A549 (cell line): ENCODE measurements around the gene KRT27. TPM values are rescaled to one million over a fixed set of nuclear protein-coding genes. Genes with fewer than 3 reads are reported as not detected.

Source experiments
- ATAC-seq, 2 experiments: fragments of 200-7000 bp in 1 of 2; fragments of >200 bp in 1 of 2; cut with Nextera tagmentation in 1 of 2; cut with Tn5 transposase in 1 of 2; 3 replicates each; pipeline versions ENCODE4 v1.8.0 to v1.9.1; 2018 to 2020; ENCODE audit warnings: mild to moderate bottlenecking in 1 of 2, moderate library complexity in 1 of 2
- CTCF ChIA-PET: fragments of 300-600 bp; sonication (Branson Sonifier 250); formaldehyde crosslinking; extraction: SDS; loops from one replicate; lab custom pipeline; 2021; ENCODE audit warnings: antibody characterized with exemption, inconsistent platforms; lab: Yijun Ruan, JAX
- POLR2A ChIA-PET: fragments of 350-600 bp; formaldehyde crosslinking; extraction: SDS; loops from one replicate; lab custom pipeline; 2021; ENCODE audit warnings: antibody characterized with exemption, inconsistent platforms; lab: Yijun Ruan, JAX
- DNase-seq, 2 experiments: peaks; one replicate each; pipeline versions ENCODE4 v3.0.0 to v3.0.0-alpha.2; 2011 to 2016; ENCODE audit warnings: low read depth in 1 of 2, low spot score in 1 of 2
- FAIRE-seq: peaks from 2 replicates; lab custom pipeline; 2011; peaks lifted over from hg19 to GRCh38; lab: Jason Lieb, UNC
- H3K27ac ChIP-seq, 2 experiments: fragments of >200 bp; sonication (Bioruptor Twin); formaldehyde crosslinking; 3 replicates each; pipeline ENCODE4 v1.5.1; 2016 to 2017
- H3K4me1 ChIP-seq: fragments of >200 bp; sonication (Bioruptor Twin); formaldehyde crosslinking; 3 replicates; pipeline ENCODE4 v1.6.1; 2016
- H3K4me2 ChIP-seq: fragments of >200 bp; sonication (Bioruptor Twin); formaldehyde crosslinking; 3 replicates; pipeline ENCODE4 v1.6.1; 2016
- H3K4me3 ChIP-seq: fragments of >200 bp; sonication (Bioruptor Twin); formaldehyde crosslinking; 3 replicates; pipeline ENCODE4 v1.5.1; 2016
- H3K9me3 ChIP-seq: fragments of >200 bp; sonication (Bioruptor Twin); formaldehyde crosslinking; 3 replicates; pipeline ENCODE4 v1.6.1; 2016
- CEBPB ChIP-seq, 2 experiments: fragments of >200 bp in 1 of 2; sonication (Bioruptor Twin) in 1 of 2; formaldehyde crosslinking in 1 of 2; IDR thresholded peaks; 2 replicates each; pipeline ENCODE4 v1.6.1; 2012 to 2016
- EHMT2 ChIP-seq: fragments of 200-600 bp; sonication (generic); IDR thresholded peaks from 2 replicates; pipeline ENCODE4 v1.6.1; 2016; ENCODE audit warnings: antibody characterized with exemption, low read depth, mild to moderate bottlenecking, moderate library complexity
- FOSL2 ChIP-seq, 2 experiments: fragments of 450-650 bp in 1 of 2; fragments of >200 bp in 1 of 2; sonication (Bioruptor Twin) in 1 of 2; formaldehyde crosslinking; IDR thresholded peaks; 2 replicates each; pipeline versions ENCODE4 v1.5.0 to v1.6.1; 2016 to 2020; ENCODE audit warnings: mild to moderate bottlenecking in 1 of 2, moderate library complexity in 1 of 2
- HOXB13 ChIP-seq: fragments of 250-450 bp; sonication (Bioruptor Pico); IDR thresholded peaks from 2 replicates; pipeline ENCODE4 v1.5.0; 2020; ENCODE audit warnings: low read depth, mild to moderate bottlenecking, moderate library complexity
- HOXB5 ChIP-seq: fragments of 250-450 bp; sonication (Bioruptor Pico); IDR thresholded peaks from 2 replicates; pipeline ENCODE4 v1.5.0; 2020; ENCODE audit warnings: mild to moderate bottlenecking, moderate library complexity
- MAFK ChIP-seq: fragments of 450-650 bp; IDR thresholded peaks from 2 replicates; pipeline ENCODE4 v1.6.1; 2014; ENCODE audit not compliant: partially characterized antibody
- MYC ChIP-seq: IDR thresholded peaks from 2 replicates; pipeline ENCODE4 v1.6.1; 2012; ENCODE audit warnings: mild to moderate bottlenecking, inconsistent platforms, low read length, improper control_type of control experiment, borderline replicate concordance
- NFE2L2 ChIP-seq: fragments of 150-350 bp; conservative IDR thresholded peaks from 2 replicates; pipeline ENCODE4 v1.6.1; 2014; ENCODE audit warnings: low read length
- POLR2A ChIP-seq: IDR thresholded peaks from 2 replicates; pipeline ENCODE4 v1.6.1; 2012; ENCODE audit warnings: mild to moderate bottlenecking, low read length
- RAD21 ChIP-seq, 2 experiments: fragments of >200 bp in 1 of 2; sonication (Bioruptor Twin) in 1 of 2; formaldehyde crosslinking in 1 of 2; IDR thresholded peaks in 1 of 2; conservative IDR thresholded peaks in 1 of 2; 2 replicates in 1 of 2; 3 replicates in 1 of 2; pipeline ENCODE4 v1.6.1; 2012 to 2018; ENCODE audit warnings: inconsistent platforms in 1 of 2
- RARB ChIP-seq: fragments of 250-450 bp; sonication (Bioruptor Pico); IDR thresholded peaks from 2 replicates; pipeline ENCODE4 v1.8.0; 2021; ENCODE audit warnings: mild to moderate bottlenecking, moderate library complexity
- RFX5 ChIP-seq: fragments of 450-650 bp; IDR thresholded peaks from 2 replicates; pipeline ENCODE4 v1.7.1; 2014; ENCODE audit warnings: antibody characterized with exemption, mild to moderate bottlenecking, moderate library complexity
- SREBF2 ChIP-seq: fragments of 450-650 bp; IDR thresholded peaks from 2 replicates; pipeline ENCODE4 v1.6.1; 2014; ENCODE audit warnings: mild to moderate bottlenecking, moderate library complexity
- TP53 ChIP-seq: fragments of 250-450 bp; sonication (Bioruptor Pico); IDR thresholded peaks from 2 replicates; pipeline ENCODE4 v1.5.0; 2021; ENCODE audit warnings: mild to moderate bottlenecking, moderate library complexity
- ZC3H11A ChIP-seq: fragments of 450-650 bp; IDR thresholded peaks from 2 replicates; pipeline ENCODE4 v1.6.1; 2014; ENCODE audit warnings: antibody characterized with exemption, mild to moderate bottlenecking
- ZSCAN20 ChIP-seq: fragments of 250-450 bp; sonication (Bioruptor Pico); IDR thresholded peaks from 2 replicates; pipeline ENCODE4 v1.8.0; 2022; ENCODE audit warnings: mild to moderate bottlenecking, moderate library complexity
- WGBS: methylation state at CpG from one replicate; pipeline ENCODE4 v1.1.6; 2017; ENCODE audit errors: missing lambda C conversion rate; 5-methylcytosine and 5-hydroxymethylcytosine counted together
- polyA plus RNA-seq, 4 experiments: library from polyadenylated mRNA; depleted of rRNA in 3 of 4; stranded (reverse); fragments of >200 nt; fragmentation: RNase III in 1 of 4; extraction: RNeasy Plus Mini Kit Qiagen cat#74134 plus additional on column Dnase treatment in 1 of 4; gene quantifications; 2 replicates in 3 of 4; 3 replicates in 1 of 4; pipeline ENCODE4 v1.2.3, GENCODE V29; 2011 to 2017
- TF ChIP-seq, protein P1 (sequence below): IDR thresholded peaks from 2 replicates; pipeline ENCODE4 v1.6.1; 2012
- TF ChIP-seq, protein P2 (sequence below): fragments of 200-600 bp; sonication (generic); IDR thresholded peaks from 2 replicates; pipeline ENCODE4 v1.6.1; 2016; ENCODE audit warnings: antibody characterized with exemption, mild to moderate bottlenecking, moderate library complexity
- TF ChIP-seq, protein P3 (sequence below): fragments of >200 bp; sonication (Bioruptor Twin); formaldehyde crosslinking; IDR thresholded peaks from 3 replicates; pipeline ENCODE4 v1.6.1; 2016
- TF ChIP-seq, protein P4 (sequence below): fragments of >200 bp; sonication (Bioruptor Twin); formaldehyde crosslinking; IDR thresholded peaks from 2 replicates; pipeline ENCODE4 v1.6.1; 2016
- TF ChIP-seq, protein P5 (sequence below): fragments of 250-450 bp; sonication (Bioruptor Pico); IDR thresholded peaks from 2 replicates; pipeline ENCODE4 v1.5.0; 2021; ENCODE audit warnings: mild to moderate bottlenecking, moderate library complexity, borderline replicate concordance
- TF ChIP-seq, protein P6 (sequence below): fragments of 150-350 bp; IDR thresholded peaks from 2 replicates; pipeline ENCODE4 v1.6.1; 2014; ENCODE audit warnings: low read depth, mild to moderate bottlenecking, low read length

The KRT27 gene
- polyA plus RNA-seq, 2 of the 4 experiments (the other 2 are of a cell fraction), result not detected

DNA sequence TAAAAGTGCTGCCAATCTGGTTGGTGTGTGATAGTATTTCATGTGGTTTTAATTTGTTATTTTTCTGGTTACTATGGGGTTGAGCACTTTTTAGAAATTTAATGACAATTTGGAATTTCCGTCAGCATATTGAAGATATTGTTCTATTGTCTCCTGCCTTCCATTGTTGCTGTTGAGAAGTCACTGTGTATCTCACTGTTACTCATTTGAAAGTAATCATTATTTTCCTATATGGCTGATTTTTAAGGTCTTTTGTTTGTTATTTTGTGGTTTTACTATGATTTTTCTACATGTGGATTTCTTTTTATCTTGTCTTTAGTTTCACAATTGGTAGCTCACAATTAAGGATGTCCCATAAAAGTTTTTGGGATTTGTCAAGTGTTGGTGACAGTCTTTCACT is 18.6 kb downstream of the KRT27 start (continued):
- TF ChIP-seq HOXB5 (CRISPR knock-in tag) (no peak), RFX5 (no peak)
- TF ChIP-seq, all 56 proteins: peak for 0

DNA sequence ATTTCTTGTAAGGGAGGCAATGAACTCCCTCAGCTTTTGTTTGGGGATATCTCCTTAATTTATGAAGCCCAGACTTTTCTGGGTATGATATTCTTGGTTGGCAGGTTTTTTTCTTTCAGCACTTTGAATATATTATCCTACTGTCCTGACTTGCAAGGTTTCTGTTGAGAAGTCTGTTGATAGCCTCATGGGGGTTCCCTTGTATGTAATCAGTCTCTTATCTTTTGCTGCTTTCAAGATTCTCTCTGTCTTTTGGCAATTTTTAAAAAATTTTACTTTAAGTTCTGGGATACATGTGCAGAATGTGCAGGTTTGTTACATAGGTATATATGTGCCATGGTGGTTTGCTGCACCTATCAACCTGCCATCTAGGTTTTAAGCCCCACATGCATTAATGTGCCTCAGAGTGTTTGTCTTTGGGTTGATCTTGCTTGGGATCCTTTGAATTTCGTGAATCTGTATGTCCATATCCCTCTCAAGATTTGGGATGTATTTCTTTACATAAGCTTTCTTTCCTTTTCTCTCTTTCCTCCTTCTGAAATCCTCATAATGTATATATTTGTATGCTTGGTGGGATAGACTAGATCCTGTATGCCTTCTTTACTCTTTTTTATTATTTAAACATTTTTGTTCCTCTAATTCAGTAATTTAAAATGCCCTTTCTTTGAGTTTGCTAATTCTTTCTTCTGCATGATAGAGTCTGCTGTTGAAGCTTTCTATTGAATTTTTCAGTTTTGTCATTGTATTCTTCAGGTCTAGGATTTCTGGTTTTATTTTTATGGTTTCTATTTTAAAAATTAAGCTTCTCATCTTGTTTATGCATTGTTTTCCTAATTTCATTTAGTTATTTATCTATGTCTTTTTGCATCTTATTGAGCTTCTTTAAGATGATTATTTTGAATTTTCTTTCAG is 22.0 kb downstream of the KRT27 start:
- H3K4me1 ChIP-seq, result no peaks in the 10 kb centered on the region
- H3K4me2 ChIP-seq, result no peak overlapping the region
- no peak for FAIRE-seq
- ATAC-seq, result no peak
- WGBS, result 0% methylated on average over 1 of the region's 1 CpG
- no peak for TF ChIP-seq ZSCAN20 (CRISPR knock-in tag)
- no peak for TF ChIP-seq RAD21 (conservative IDR thresholded peaks at IDR 0.05 in 1 of 2, IDR thresholded peaks at IDR 0.05 in 1 of 2)
- TF ChIP-seq, protein P1, sequence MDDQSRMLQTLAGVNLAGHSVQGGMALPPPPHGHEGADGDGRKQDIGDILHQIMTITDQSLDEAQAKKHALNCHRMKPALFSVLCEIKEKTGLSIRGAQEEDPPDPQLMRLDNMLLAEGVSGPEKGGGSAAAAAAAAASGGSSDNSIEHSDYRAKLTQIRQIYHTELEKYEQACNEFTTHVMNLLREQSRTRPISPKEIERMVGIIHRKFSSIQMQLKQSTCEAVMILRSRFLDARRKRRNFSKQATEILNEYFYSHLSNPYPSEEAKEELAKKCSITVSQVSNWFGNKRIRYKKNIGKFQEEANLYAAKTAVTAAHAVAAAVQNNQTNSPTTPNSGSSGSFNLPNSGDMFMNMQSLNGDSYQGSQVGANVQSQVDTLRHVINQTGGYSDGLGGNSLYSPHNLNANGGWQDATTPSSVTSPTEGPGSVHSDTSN, result no peak
- TF ChIP-seq EHMT2, result no peak
- no peak for TF ChIP-seq TP53 (CRISPR knock-in tag)
- TF ChIP-seq SREBF2, result no peak
- TF ChIP-seq RARB (CRISPR knock-in tag), result no peak
- TF ChIP-seq, protein P2, sequence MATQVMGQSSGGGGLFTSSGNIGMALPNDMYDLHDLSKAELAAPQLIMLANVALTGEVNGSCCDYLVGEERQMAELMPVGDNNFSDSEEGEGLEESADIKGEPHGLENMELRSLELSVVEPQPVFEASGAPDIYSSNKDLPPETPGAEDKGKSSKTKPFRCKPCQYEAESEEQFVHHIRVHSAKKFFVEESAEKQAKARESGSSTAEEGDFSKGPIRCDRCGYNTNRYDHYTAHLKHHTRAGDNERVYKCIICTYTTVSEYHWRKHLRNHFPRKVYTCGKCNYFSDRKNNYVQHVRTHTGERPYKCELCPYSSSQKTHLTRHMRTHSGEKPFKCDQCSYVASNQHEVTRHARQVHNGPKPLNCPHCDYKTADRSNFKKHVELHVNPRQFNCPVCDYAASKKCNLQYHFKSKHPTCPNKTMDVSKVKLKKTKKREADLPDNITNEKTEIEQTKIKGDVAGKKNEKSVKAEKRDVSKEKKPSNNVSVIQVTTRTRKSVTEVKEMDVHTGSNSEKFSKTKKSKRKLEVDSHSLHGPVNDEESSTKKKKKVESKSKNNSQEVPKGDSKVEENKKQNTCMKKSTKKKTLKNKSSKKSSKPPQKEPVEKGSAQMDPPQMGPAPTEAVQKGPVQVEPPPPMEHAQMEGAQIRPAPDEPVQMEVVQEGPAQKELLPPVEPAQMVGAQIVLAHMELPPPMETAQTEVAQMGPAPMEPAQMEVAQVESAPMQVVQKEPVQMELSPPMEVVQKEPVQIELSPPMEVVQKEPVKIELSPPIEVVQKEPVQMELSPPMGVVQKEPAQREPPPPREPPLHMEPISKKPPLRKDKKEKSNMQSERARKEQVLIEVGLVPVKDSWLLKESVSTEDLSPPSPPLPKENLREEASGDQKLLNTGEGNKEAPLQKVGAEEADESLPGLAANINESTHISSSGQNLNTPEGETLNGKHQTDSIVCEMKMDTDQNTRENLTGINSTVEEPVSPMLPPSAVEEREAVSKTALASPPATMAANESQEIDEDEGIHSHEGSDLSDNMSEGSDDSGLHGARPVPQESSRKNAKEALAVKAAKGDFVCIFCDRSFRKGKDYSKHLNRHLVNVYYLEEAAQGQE, result no peak
- no peak for TF ChIP-seq CEBPB (IDR thresholded peaks at IDR 0.05)
- no peak for TF ChIP-seq FOSL2 (IDR thresholded peaks at IDR 0.05)
- no peak for TF ChIP-seq FOSL2 (CRISPR knock-in tag; IDR thresholded peaks at IDR 0.05)
- TF ChIP-seq HOXB13 (CRISPR knock-in tag), result no peak
- TF ChIP-seq, protein P3, sequence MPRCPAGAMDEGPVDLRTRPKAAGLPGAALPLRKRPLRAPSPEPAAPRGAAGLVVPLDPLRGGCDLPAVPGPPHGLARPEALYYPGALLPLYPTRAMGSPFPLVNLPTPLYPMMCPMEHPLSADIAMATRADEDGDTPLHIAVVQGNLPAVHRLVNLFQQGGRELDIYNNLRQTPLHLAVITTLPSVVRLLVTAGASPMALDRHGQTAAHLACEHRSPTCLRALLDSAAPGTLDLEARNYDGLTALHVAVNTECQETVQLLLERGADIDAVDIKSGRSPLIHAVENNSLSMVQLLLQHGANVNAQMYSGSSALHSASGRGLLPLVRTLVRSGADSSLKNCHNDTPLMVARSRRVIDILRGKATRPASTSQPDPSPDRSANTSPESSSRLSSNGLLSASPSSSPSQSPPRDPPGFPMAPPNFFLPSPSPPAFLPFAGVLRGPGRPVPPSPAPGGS, result no peak
- TF ChIP-seq, protein P4, sequence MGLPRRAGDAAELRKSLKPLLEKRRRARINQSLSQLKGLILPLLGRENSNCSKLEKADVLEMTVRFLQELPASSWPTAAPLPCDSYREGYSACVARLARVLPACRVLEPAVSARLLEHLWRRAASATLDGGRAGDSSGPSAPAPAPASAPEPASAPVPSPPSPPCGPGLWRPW, result no peak
- TF ChIP-seq, protein P5, sequence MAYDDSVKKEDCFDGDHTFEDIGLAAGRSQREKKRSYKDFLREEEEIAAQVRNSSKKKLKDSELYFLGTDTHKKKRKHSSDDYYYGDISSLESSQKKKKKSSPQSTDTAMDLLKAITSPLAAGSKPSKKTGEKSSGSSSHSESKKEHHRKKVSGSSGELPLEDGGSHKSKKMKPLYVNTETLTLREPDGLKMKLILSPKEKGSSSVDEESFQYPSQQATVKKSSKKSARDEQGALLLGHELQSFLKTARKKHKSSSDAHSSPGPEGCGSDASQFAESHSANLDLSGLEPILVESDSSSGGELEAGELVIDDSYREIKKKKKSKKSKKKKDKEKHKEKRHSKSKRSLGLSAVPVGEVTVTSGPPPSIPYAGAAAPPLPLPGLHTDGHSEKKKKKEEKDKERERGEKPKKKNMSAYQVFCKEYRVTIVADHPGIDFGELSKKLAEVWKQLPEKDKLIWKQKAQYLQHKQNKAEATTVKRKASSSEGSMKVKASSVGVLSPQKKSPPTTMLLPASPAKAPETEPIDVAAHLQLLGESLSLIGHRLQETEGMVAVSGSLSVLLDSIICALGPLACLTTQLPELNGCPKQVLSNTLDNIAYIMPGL (CRISPR knock-in tag), result no peak
- TF ChIP-seq, protein P6, sequence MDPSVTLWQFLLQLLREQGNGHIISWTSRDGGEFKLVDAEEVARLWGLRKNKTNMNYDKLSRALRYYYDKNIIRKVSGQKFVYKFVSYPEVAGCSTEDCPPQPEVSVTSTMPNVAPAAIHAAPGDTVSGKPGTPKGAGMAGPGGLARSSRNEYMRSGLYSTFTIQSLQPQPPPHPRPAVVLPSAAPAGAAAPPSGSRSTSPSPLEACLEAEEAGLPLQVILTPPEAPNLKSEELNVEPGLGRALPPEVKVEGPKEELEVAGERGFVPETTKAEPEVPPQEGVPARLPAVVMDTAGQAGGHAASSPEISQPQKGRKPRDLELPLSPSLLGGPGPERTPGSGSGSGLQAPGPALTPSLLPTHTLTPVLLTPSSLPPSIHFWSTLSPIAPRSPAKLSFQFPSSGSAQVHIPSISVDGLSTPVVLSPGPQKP, result no peak
- no peak for TF ChIP-seq NFE2L2
- no peak for TF ChIP-seq MAFK
- TF ChIP-seq MYC, result no peak
- no peak for TF ChIP-seq ZC3H11A
- no peak for TF ChIP-seq POLR2A
- H3K9me3 ChIP-seq, result peaks cover 75% of the 10 kb centered on the region
- no peak for DNase-seq
- POLR2A ChIA-PET, result no interaction called here
- no peak overlapping the region for H3K4me3 ChIP-seq
- CTCF ChIA-PET, result interaction anchor here (1.2 to 2.3 kb wide), 4 partner anchors 85 to 906 kb away, joined by 3 to 7 read pairs (median 4); no protein-coding TSS in a partner anchor
- no peak overlapping the region for H3K27ac ChIP-seq
